ENCODE measurements around the gene TSPAN33. TPM values are rescaled to one million over a fixed set of nuclear protein-coding genes. Genes with fewer than 3 reads are reported as not detected.
A peak's percentile ranks its signal among the peaks of the same experiment; 100 is the strongest.

Gene TSPAN33
- total RNA-seq, 1 donor from 2014 or later: 6.6 TPM

- Mint-ChIP-seq H3K27me3 (ENCODE audit: unreplicated experiment) (peaks cover 2% of the 10 kb centered on the region), H3K4me1 (ENCODE audit: low read depth, unreplicated experiment) (peaks cover 4% of the 10 kb centered on the region), H3K27ac (ENCODE audit: unreplicated experiment) (no peak overlapping the region), H3K4me3 (ENCODE audit: unreplicated experiment) (no peak overlapping the region), H3K9me3 (ENCODE audit: unreplicated experiment) (peaks cover 4% of the 10 kb centered on the region), H3K36me3 (ENCODE audit: unreplicated experiment) (peaks cover 7% of the 10 kb centered on the region)
- TF ChIP-seq CTCF (IDR thresholded peaks at IDR 0.05; ENCODE audit: partially characterized antibody, unreplicated experiment): no peak
- DNase-seq: peak; percentile 39
These were observed 15.8 kb downstream of the TSPAN33 start for GRCh38 chr7:129160161-129160905.

GRCh38 chr7:129161524-129162225 is 17.2 kb downstream of the TSPAN33 start:
- Mint-ChIP-seq H3K4me1 (ENCODE audit: low read depth, unreplicated experiment) (peaks cover 4% of the 10 kb centered on the region), H3K27me3 (ENCODE audit: unreplicated experiment) (peaks cover 2% of the 10 kb centered on the region), H3K9me3 (ENCODE audit: unreplicated experiment) (peaks cover 4% of the 10 kb centered on the region), H3K27ac (ENCODE audit: unreplicated experiment) (no peak overlapping the region), H3K36me3 (ENCODE audit: unreplicated experiment) (peaks cover 7% of the 10 kb centered on the region), H3K4me3 (ENCODE audit: unreplicated experiment) (no peak overlapping the region)
- TF ChIP-seq CTCF (IDR thresholded peaks at IDR 0.05; ENCODE audit: partially characterized antibody, unreplicated experiment): no peak
- DNase-seq: no peak

GRCh38 chr7:129162732-129163131 is 18.2 kb downstream of the TSPAN33 start:
- H3K36me3 Mint-ChIP-seq (ENCODE audit: unreplicated experiment): peaks cover 4% of the 10 kb centered on the region
- peaks cover 4% of the 10 kb centered on the region for H3K4me1 Mint-ChIP-seq (ENCODE audit: low read depth, unreplicated experiment)
- no peak for DNase-seq
- peaks cover 2% of the 10 kb centered on the region for H3K27me3 Mint-ChIP-seq (ENCODE audit: unreplicated experiment)
- H3K9me3 Mint-ChIP-seq (ENCODE audit: unreplicated experiment): peaks cover 3% of the 10 kb centered on the region
- no peak for TF ChIP-seq CTCF (IDR thresholded peaks at IDR 0.05; ENCODE audit: partially characterized antibody, unreplicated experiment)
- H3K27ac Mint-ChIP-seq (ENCODE audit: unreplicated experiment): no peak overlapping the region
- H3K4me3 Mint-ChIP-seq (ENCODE audit: unreplicated experiment): no peak overlapping the region

- no peak overlapping the region for H3K4me3 Mint-ChIP-seq (ENCODE audit: unreplicated experiment)
- no peak for DNase-seq
- peaks cover 10% of the 10 kb centered on the region for H3K4me1 Mint-ChIP-seq (ENCODE audit: low read depth, unreplicated experiment)
- H3K9me3 Mint-ChIP-seq (ENCODE audit: unreplicated experiment): no peaks in the 10 kb centered on the region
- H3K27me3 Mint-ChIP-seq (ENCODE audit: unreplicated experiment): peaks cover 4% of the 10 kb centered on the region
- no peaks in the 10 kb centered on the region for H3K36me3 Mint-ChIP-seq (ENCODE audit: unreplicated experiment)
- TF ChIP-seq CTCF (IDR thresholded peaks at IDR 0.05; ENCODE audit: partially characterized antibody, unreplicated experiment): peak; percentile 92
- no peak overlapping the region for H3K27ac Mint-ChIP-seq (ENCODE audit: unreplicated experiment)
These were observed 19.5 kb downstream of the TSPAN33 start for GRCh38 chr7:129163875-129164544.
